ENCODE results near the gene LRRC51.

- TF ChIP-seq CTCF (IDR thresholded peaks at IDR 0.05) (no peak), POLR2A (IDR thresholded peaks at IDR 0.05) (no peak)
Observed at GRCh38 chr11:72100009-72100408, 19.4 kb downstream of the LRRC51 start.
